Measurements from ENCODE around the gene CTNNA3. TPM values are rescaled to one million over a fixed set of nuclear protein-coding genes. Genes with fewer than 3 reads are reported as not detected.

The CTNNA3 gene
- total RNA-seq, 4 donors from 2014 or later, result 0.68 to 75.2 (median 1.4) TPM

DNA sequence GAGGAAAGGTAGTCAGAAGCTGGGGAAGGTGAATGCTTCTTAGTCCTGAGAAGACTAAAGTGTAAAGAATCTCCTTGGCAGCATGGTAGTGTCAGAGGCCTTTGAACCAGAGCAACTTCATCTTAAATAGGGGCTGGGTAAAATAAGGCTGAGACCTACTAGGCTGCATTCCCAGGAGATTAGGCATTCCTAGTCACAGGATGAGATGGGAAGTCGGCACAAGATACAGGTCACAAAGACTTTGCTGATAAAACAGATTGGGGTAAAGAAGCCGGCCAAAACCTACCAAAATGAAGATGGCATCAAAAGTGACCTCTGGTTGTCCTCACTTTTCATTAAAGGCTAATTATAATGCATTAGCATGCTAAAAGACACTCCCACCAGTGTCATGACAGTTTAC lies 418.6 kb downstream of the CTNNA3 start:
- intact Hi-C loops (cut with DNase I; ENCODE audit: low total_unique reads), result no loop called here
- no peak overlapping the region for H3K27ac ChIP-seq
- H3K36me3 ChIP-seq, result no peaks in the 10 kb centered on the region
- DNase-seq, result no peak
- H3K4me3 ChIP-seq, result no peak overlapping the region
- in situ Hi-C loops (cut with MboI; ENCODE audit: low pct_ligation_motif_present in 1 of 4, low pct_unique_long_range_greater_than_20kb in 1 of 4, low sequenced_read_pairs in 3 of 4), result no loop called here
- WGBS, 2 donors (ENCODE audit: low coverage in 1 of 2), result 92 to 100% methylated on average over 1 to 2 of the region's 2 CpGs
- no peaks in the 10 kb centered on the region for H3K4me1 ChIP-seq
- TF ChIP-seq POLR2AphosphoS5 (IDR thresholded peaks at IDR 0.05) (no peak), POLR2A (IDR thresholded peaks at IDR 0.05) (no peak), EP300 (IDR thresholded peaks at IDR 0.05; ENCODE audit: low read depth) (no peak)
- TF ChIP-seq, protein P1, sequence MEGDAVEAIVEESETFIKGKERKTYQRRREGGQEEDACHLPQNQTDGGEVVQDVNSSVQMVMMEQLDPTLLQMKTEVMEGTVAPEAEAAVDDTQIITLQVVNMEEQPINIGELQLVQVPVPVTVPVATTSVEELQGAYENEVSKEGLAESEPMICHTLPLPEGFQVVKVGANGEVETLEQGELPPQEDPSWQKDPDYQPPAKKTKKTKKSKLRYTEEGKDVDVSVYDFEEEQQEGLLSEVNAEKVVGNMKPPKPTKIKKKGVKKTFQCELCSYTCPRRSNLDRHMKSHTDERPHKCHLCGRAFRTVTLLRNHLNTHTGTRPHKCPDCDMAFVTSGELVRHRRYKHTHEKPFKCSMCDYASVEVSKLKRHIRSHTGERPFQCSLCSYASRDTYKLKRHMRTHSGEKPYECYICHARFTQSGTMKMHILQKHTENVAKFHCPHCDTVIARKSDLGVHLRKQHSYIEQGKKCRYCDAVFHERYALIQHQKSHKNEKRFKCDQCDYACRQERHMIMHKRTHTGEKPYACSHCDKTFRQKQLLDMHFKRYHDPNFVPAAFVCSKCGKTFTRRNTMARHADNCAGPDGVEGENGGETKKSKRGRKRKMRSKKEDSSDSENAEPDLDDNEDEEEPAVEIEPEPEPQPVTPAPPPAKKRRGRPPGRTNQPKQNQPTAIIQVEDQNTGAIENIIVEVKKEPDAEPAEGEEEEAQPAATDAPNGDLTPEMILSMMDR (IDR thresholded peaks at IDR 0.05), result no peak
- no peaks in the 10 kb centered on the region for H3K9me3 ChIP-seq
- H3K27me3 ChIP-seq, result no peaks in the 10 kb centered on the region

DNA sequence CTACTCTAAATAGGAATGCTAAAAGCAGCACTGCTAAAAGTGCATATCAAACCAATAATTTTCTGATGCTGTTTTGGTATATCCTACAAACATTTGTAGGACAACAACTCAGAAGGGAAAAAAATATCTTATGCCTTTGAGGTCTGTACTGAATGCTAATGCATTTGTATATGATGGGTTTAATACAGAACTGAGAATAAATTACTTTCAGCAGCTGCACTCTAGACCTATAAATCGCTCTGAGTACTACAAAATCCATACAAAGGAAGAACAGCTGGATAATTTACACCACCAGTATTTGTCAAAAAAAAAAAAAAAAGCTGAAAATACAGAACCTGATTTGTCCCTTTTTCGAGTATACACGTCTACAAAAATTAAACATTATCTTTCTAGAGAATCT lies 426.2 kb downstream of the CTNNA3 start:
- WGBS, 2 donors (ENCODE audit: low coverage in 1 of 2), result 52 to 62% methylated on average over 3 of the region's 3 CpGs
- in situ Hi-C loops (cut with MboI; ENCODE audit: low pct_ligation_motif_present in 1 of 4, low pct_unique_long_range_greater_than_20kb in 1 of 4, low sequenced_read_pairs in 3 of 4), result no loop called here

DNA sequence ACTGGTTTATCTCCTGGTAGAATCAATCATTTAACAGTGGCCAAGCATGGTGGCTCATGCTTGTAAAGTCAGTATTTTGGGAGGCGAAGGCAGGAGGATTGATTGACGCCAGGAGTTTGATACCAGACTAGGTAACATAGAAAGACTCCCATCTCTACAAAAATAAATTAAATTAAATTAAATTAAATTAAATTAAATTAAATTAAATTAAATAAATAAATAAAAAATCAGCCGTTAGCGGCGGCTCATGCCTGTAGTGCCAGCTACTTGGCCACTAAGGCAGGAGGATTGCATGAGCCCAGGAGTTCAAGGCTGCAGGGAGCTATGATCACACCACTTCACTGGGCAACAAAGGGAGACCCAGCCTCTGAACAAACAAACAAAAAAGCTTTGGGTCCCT lies 427.8 kb downstream of the CTNNA3 start:
- Histone ChIP-seq H3K27me3 (peaks cover 46% of the 10 kb centered on the region), H3K4me1 (no peaks in the 10 kb centered on the region), H3K9me3 (no peaks in the 10 kb centered on the region), H3K27ac (no peak overlapping the region), H3K4me3 (no peak overlapping the region), H3K36me3 (no peaks in the 10 kb centered on the region)
- DNase-seq, result no peak
- in situ Hi-C loops (cut with MboI; ENCODE audit: low pct_ligation_motif_present in 1 of 4, low pct_unique_long_range_greater_than_20kb in 1 of 4, low sequenced_read_pairs in 3 of 4), result no loop called here
- intact Hi-C loops (cut with DNase I; ENCODE audit: low total_unique reads), result no loop called here
- TF ChIP-seq, protein P1 (IDR thresholded peaks at IDR 0.05), result no peak
- no peak for TF ChIP-seq POLR2A (IDR thresholded peaks at IDR 0.05)
- no peak for TF ChIP-seq EP300 (IDR thresholded peaks at IDR 0.05; ENCODE audit: low read depth)
- TF ChIP-seq POLR2AphosphoS5 (IDR thresholded peaks at IDR 0.05), result no peak
- WGBS, 2 donors (ENCODE audit: low coverage in 1 of 2), result 86 to 92% methylated on average over 5 of the region's 5 CpGs

More for the DNA sequence above, 426.2 kb downstream of the CTNNA3 start:
- Histone ChIP-seq H3K27ac (no peak overlapping the region), H3K36me3 (no peaks in the 10 kb centered on the region), H3K9me3 (no peaks in the 10 kb centered on the region), H3K4me3 (no peak overlapping the region), H3K4me1 (no peaks in the 10 kb centered on the region), H3K27me3 (peaks cover 37% of the 10 kb centered on the region)
- intact Hi-C loops (cut with DNase I; ENCODE audit: low total_unique reads), result no loop called here
- DNase-seq, result no peak
- TF ChIP-seq EP300 (IDR thresholded peaks at IDR 0.05; ENCODE audit: low read depth) (no peak), POLR2A (IDR thresholded peaks at IDR 0.05) (no peak), POLR2AphosphoS5 (IDR thresholded peaks at IDR 0.05) (no peak)
- TF ChIP-seq, protein P1 (IDR thresholded peaks at IDR 0.05), result no peak

DNA sequence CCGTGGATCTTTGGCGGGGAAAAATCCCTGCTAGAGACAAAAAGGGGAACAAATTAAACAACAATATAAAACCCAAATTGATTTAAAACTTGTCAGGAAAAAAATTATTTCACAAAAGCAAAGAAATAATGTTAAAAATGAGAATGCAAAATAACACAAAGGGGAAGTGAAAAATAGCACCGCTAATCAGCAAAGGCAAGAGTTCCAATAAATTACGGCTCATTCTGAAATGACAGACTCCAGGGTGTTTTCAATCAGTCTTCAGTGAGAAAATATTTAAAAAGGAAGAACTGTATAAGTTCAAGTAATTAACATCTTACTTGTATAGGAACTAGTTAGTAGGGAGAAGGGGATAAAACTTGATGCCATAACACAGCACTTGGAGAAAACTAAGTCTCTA lies 433.3 kb downstream of the CTNNA3 start:
- DNase-seq, result no peak
- WGBS, 2 donors (ENCODE audit: low coverage in 1 of 2), result 26 to 36% methylated on average over 4 of the region's 4 CpGs
- no peak overlapping the region for H3K27ac ChIP-seq
- H3K9me3 ChIP-seq, result no peaks in the 10 kb centered on the region
- H3K4me1 ChIP-seq, result peaks cover 0 to 6% (median 2%) of the 10 kb centered on the region in 4 donors
- H3K36me3 ChIP-seq, result no peaks in the 10 kb centered on the region
- H3K27me3 ChIP-seq, result peaks cover 70% of the 10 kb centered on the region
- TF ChIP-seq POLR2A (IDR thresholded peaks at IDR 0.05) (no peak), EP300 (IDR thresholded peaks at IDR 0.05; ENCODE audit: low read depth) (no peak), POLR2AphosphoS5 (IDR thresholded peaks at IDR 0.05) (no peak)
- TF ChIP-seq, protein P1 (IDR thresholded peaks at IDR 0.05), result no peak
- in situ Hi-C loops (cut with MboI; ENCODE audit: low pct_ligation_motif_present in 1 of 4, low pct_unique_long_range_greater_than_20kb in 1 of 4, low sequenced_read_pairs in 3 of 4), result no loop called here
- H3K4me3 ChIP-seq, result no peak overlapping the region
- intact Hi-C loops (cut with DNase I; ENCODE audit: low total_unique reads), result no loop called here
